ENCODE results near the gene MAT2A.
"Not testable (repeated sequence)": the region's sequence is repeated elsewhere in the genome, so short reads cannot be mapped to it uniquely, and the experiment has no call there.

The MAT2A gene

GRCh38 chr2:85547089-85547858 is 8.3 kb downstream of the MAT2A start:
- DNase-seq (ENCODE audit: low read depth in 3 of 3, low spot score in 1 of 3), result no peak

GRCh38 chr2:85547859-85548607 is 9.1 kb downstream of the MAT2A start:
- no peak for DNase-seq (ENCODE audit: low read depth in 3 of 3, low spot score in 1 of 3)

GRCh38 chr2:85548608-85548900 is 9.6 kb downstream of the MAT2A start:
- DNase-seq (ENCODE audit: low read depth in 3 of 3, low spot score in 1 of 3), result no peak

- DNase-seq (ENCODE audit: low read depth in 3 of 3, low spot score in 1 of 3), result no peak
These were observed 10.1 kb downstream of the MAT2A start for GRCh38 chr2:85549095-85549494.

- DNase-seq (ENCODE audit: low read depth in 3 of 3, low spot score in 1 of 3), result no peak
These were observed 10.9 kb downstream of the MAT2A start for GRCh38 chr2:85549826-85550225.

- DNase-seq (ENCODE audit: low read depth in 3 of 3, low spot score in 1 of 3), result no peak
These were observed 11.5 kb downstream of the MAT2A start for GRCh38 chr2:85550486-85550885.

GRCh38 chr2:85551698-85552678 is 13.0 kb downstream of the MAT2A start:
- peak; percentile 72 to 84 (median 75) for DNase-seq (ENCODE audit: low read depth in 3 of 3, low spot score in 1 of 3)

- no peak for DNase-seq (ENCODE audit: low read depth in 3 of 3, low spot score in 1 of 3)
These were observed 14.2 kb downstream of the MAT2A start for GRCh38 chr2:85553184-85553583.

GRCh38 chr2:85554980-85555612 is 16.1 kb downstream of the MAT2A start:
- DNase-seq (ENCODE audit: low read depth in 3 of 3, low spot score in 1 of 3), result no peak

- no peak for DNase-seq (ENCODE audit: low read depth in 3 of 3, low spot score in 1 of 3)
These were observed 18.2 kb downstream of the MAT2A start for GRCh38 chr2:85557130-85557529.

GRCh38 chr2:85558160-85558559 is 19.2 kb downstream of the MAT2A start:
- no peak for DNase-seq (ENCODE audit: low read depth in 3 of 3, low spot score in 1 of 3)

GRCh38 chr2:85560403-85560726 is 21.4 kb downstream of the MAT2A start:
- not testable (repeated sequence) for DNase-seq (ENCODE audit: low read depth in 3 of 3, low spot score in 1 of 3)

GRCh38 chr2:85560812-85561279 is 21.9 kb downstream of the MAT2A start:
- DNase-seq (ENCODE audit: low read depth in 3 of 3, low spot score in 1 of 3), result no peak

- peak; percentile 81 to 89 (median 87) for DNase-seq (ENCODE audit: low read depth in 3 of 3, low spot score in 1 of 3)
These were observed 22.6 kb downstream of the MAT2A start, which contains the start of gene GGCX for GRCh38 chr2:85561280-85562212. GGCX (minus strand) TSS chr2:85561493; CDS start chr2:85561428, 65 bp downstream.

- DNase-seq (ENCODE audit: low read depth in 3 of 3, low spot score in 1 of 3), result no peak
These were observed 25.2 kb downstream of the MAT2A start for GRCh38 chr2:85564144-85564563.

GRCh38 chr2:85566265-85566664 is 27.3 kb downstream of the MAT2A start:
- DNase-seq (ENCODE audit: low read depth in 3 of 3, low spot score in 1 of 3), result no peak

GRCh38 chr2:85575739-85576138 is 36.8 kb downstream of the MAT2A start:
- DNase-seq (ENCODE audit: low read depth in 3 of 3, low spot score in 1 of 3), result no peak

- no peak for DNase-seq (ENCODE audit: low read depth in 3 of 3, low spot score in 1 of 3)
These were observed 38.1 kb downstream of the MAT2A start for GRCh38 chr2:85577063-85577385.

- no peak for DNase-seq (ENCODE audit: low read depth in 3 of 3, low spot score in 1 of 3)
These were observed 38.6 kb downstream of the MAT2A start, which contains the start of gene VAMP8 for GRCh38 chr2:85577386-85578242. VAMP8 (plus strand) TSS chr2:85577586; CDS start chr2:85577647, 61 bp downstream.
